HEK293 (cell line): ENCODE measurements around the gene COL5A1.

Experiments
- ZFP37 ChIP-seq: fragments of 450-650 bp; formaldehyde crosslinking; IDR thresholded peaks from 2 replicates; pipeline ENCODE4 v1.5.1; 2016; ENCODE audit warnings: missing biosample characterization, missing genetic modification characterization
- ZNF274 ChIP-seq, 2 experiments: fragments of 200-500 bp in 1 of 2; fragments of 450-650 bp in 1 of 2; sonication (Bioruptor generic) in 1 of 2; formaldehyde crosslinking in 1 of 2; IDR thresholded peaks; 2 replicates each; pipeline versions ENCODE4 v1.5.1 to v1.6.1; 2014 to 2016; ENCODE audit warnings: borderline replicate concordance in 1 of 2, inconsistent platforms in 1 of 2, low read length in 1 of 2, missing biosample characterization in 1 of 2, missing genetic modification characterization in 1 of 2
- ZNF571 ChIP-seq: fragments of 450-650 bp; formaldehyde crosslinking; IDR thresholded peaks from 2 replicates; pipeline ENCODE4 v1.5.0; 2017; ENCODE audit warnings: missing biosample characterization, missing genetic modification characterization
- ZNF785 ChIP-seq: fragments of 450-650 bp; formaldehyde crosslinking; IDR thresholded peaks from 2 replicates; pipeline ENCODE4 v1.5.1; 2016; ENCODE audit warnings: missing biosample characterization, missing genetic modification characterization
- ZXDB ChIP-seq: fragments of 450-650 bp; formaldehyde crosslinking; IDR thresholded peaks from 2 replicates; pipeline ENCODE4 v1.5.1; 2016; ENCODE audit warnings: missing biosample characterization, missing genetic modification characterization
- TF ChIP-seq, protein P1 (sequence below): fragments of 450-650 bp; formaldehyde crosslinking; IDR thresholded peaks from 2 replicates; pipeline ENCODE4 v1.5.1; 2016; ENCODE audit warnings: missing biosample characterization, missing genetic modification characterization
- TF ChIP-seq, protein P2 (sequence below): fragments of 450-650 bp; formaldehyde crosslinking; IDR thresholded peaks from 2 replicates; pipeline ENCODE4 v1.5.1; 2016; ENCODE audit warnings: missing biosample characterization, missing genetic modification characterization

DNA sequence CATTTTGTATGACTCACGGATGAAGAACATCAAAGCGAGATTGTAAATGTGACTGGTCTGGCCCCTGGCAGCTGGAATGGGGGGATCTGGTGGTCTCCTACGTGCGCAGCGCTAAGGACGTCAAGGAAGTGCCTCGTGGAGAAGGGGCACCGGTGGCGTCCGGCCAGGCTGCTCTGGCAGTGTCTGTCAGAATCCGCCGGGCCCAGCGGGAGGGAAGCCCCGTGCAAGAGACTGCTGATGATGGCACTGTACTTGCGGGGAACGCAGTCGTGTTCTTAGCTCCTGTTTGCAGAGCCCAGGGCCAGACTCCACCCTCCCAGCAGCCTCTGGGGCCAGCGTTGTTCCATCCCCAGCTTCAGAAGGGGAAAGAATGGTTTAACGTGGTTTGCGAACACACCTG, 75.5 kb downstream of the COL5A1 start:
- TF ChIP-seq ZNF785 (tag by site-specific recombination) (no peak), ZNF274 (IDR thresholded peaks at IDR 0.05; ENCODE audit: low read length) (no peak), ZNF274 (tag by site-specific recombination; IDR thresholded peaks at IDR 0.05; ENCODE audit: borderline replicate concordance) (no peak), ZNF571 (tag by site-specific recombination) (no peak), ZFP37 (no peak), ZXDB (tag by site-specific recombination) (no peak)
- TF ChIP-seq, protein P1, sequence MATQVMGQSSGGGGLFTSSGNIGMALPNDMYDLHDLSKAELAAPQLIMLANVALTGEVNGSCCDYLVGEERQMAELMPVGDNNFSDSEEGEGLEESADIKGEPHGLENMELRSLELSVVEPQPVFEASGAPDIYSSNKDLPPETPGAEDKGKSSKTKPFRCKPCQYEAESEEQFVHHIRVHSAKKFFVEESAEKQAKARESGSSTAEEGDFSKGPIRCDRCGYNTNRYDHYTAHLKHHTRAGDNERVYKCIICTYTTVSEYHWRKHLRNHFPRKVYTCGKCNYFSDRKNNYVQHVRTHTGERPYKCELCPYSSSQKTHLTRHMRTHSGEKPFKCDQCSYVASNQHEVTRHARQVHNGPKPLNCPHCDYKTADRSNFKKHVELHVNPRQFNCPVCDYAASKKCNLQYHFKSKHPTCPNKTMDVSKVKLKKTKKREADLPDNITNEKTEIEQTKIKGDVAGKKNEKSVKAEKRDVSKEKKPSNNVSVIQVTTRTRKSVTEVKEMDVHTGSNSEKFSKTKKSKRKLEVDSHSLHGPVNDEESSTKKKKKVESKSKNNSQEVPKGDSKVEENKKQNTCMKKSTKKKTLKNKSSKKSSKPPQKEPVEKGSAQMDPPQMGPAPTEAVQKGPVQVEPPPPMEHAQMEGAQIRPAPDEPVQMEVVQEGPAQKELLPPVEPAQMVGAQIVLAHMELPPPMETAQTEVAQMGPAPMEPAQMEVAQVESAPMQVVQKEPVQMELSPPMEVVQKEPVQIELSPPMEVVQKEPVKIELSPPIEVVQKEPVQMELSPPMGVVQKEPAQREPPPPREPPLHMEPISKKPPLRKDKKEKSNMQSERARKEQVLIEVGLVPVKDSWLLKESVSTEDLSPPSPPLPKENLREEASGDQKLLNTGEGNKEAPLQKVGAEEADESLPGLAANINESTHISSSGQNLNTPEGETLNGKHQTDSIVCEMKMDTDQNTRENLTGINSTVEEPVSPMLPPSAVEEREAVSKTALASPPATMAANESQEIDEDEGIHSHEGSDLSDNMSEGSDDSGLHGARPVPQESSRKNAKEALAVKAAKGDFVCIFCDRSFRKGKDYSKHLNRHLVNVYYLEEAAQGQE: no peak
- TF ChIP-seq, protein P2, sequence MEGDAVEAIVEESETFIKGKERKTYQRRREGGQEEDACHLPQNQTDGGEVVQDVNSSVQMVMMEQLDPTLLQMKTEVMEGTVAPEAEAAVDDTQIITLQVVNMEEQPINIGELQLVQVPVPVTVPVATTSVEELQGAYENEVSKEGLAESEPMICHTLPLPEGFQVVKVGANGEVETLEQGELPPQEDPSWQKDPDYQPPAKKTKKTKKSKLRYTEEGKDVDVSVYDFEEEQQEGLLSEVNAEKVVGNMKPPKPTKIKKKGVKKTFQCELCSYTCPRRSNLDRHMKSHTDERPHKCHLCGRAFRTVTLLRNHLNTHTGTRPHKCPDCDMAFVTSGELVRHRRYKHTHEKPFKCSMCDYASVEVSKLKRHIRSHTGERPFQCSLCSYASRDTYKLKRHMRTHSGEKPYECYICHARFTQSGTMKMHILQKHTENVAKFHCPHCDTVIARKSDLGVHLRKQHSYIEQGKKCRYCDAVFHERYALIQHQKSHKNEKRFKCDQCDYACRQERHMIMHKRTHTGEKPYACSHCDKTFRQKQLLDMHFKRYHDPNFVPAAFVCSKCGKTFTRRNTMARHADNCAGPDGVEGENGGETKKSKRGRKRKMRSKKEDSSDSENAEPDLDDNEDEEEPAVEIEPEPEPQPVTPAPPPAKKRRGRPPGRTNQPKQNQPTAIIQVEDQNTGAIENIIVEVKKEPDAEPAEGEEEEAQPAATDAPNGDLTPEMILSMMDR (tag by site-specific recombination): no peak
